PC-9 (cell line): ENCODE data around the gene USP49.

Experiments
- CTCF ChIP-seq: fragments of 200-600 bp; sonication (generic); conservative IDR thresholded peaks from 2 replicates; pipeline ENCODE4 v1.6.1; 2017; ENCODE audit warnings: mixed run types, antibody characterized with exemption, mild to moderate bottlenecking, moderate library complexity
- EZH2 ChIP-seq: fragments of 200-600 bp; sonication (generic); IDR thresholded peaks from 2 replicates; pipeline ENCODE4 v1.8.0; 2017; ENCODE audit warnings: antibody characterized with exemption, low read depth

GRCh38 chr6:41748542-41748941 lies 146.6 kb downstream of the USP49 start:
- TF ChIP-seq CTCF (no peak), EZH2 (no peak)
